ENCODE data around the gene USP44. TPM values are rescaled to one million over a fixed set of nuclear protein-coding genes. Genes with fewer than 3 reads are reported as not detected.

USP44 gene
- total RNA-seq, 2 donors from 2014 or later, result 7.0 to 21.1 TPM

GRCh38 chr12:95470300-95470699 is 81.0 kb downstream of the USP44 start:
- Histone ChIP-seq H3K27ac (no peak overlapping the region), H3K4me1 (peaks cover 13% of the 10 kb centered on the region), H3K4me3 (no peak overlapping the region), H3K9me3 (no peaks in the 10 kb centered on the region), H3K27me3 (no peaks in the 10 kb centered on the region), H3K36me3 (replicated peaks in 1 of 2; ENCODE audit: insufficient read depth in 1 of 2, low read depth in 2 of 2) (no peaks in the 10 kb centered on the region)
- DNase-seq, result no peak
- TF ChIP-seq CTCF (IDR thresholded peaks at IDR 0.05) (no peak), POLR2A (IDR thresholded peaks at IDR 0.05) (no peak)
- intact Hi-C loops (cut with DNase I), result no loop called here
- no peak for ATAC-seq
- WGBS, 2 donors, result 24 to 26% methylated on average over 1 of the region's 1 CpG

Other genes starting within 250 kb of the USP44 start
- gene METAP2, start 77.3 kb downstream of the USP44 start, total RNA-seq, result 10 to 100 TPM; 38.2 to 55.0 TPM
- gene NTN4, start 239.3 kb upstream of the USP44 start, total RNA-seq, result 10 to 100 TPM; 47.7 to 62.0 TPM

All from body of pancreas (tissue), 4 donors.